Smooth muscle cell (in vitro differentiated cells): ENCODE data around the gene SEC24D. TPM values are rescaled to one million over a fixed set of nuclear protein-coding genes. Genes with fewer than 3 reads are reported as not detected.

Experiments used
- DNase-seq: peaks from one replicate; lab custom pipeline; 2025; ENCODE audit not compliant: unreplicated experiment; lab: John Stamatoyannopoulos, UW
- H2AFZ ChIP-seq: fragments of 200-600 bp; sonication (generic); 2 replicates; pipeline ENCODE4 v1.6.0; 2016; ENCODE audit warnings: antibody characterized with exemption, low read depth, mild to moderate bottlenecking
- H3F3A ChIP-seq: fragments of 200-600 bp; sonication (generic); 2 replicates; pipeline ENCODE4 v1.6.0; 2017; ENCODE audit warnings: antibody characterized with exemption, low read depth
- H3K27ac ChIP-seq: fragments of 200-600 bp; sonication (generic); 2 replicates; pipeline ENCODE4 v1.5.1; 2016; ENCODE audit warnings: low read depth, mild to moderate bottlenecking
- H3K27me3 ChIP-seq: fragments of 200-600 bp; sonication (generic); 2 replicates; pipeline ENCODE4 v1.6.1; 2016; ENCODE audit warnings: low read depth, mild to moderate bottlenecking
- H3K36me3 ChIP-seq: fragments of 200-600 bp; sonication (generic); 2 replicates; pipeline ENCODE4 v1.5.1; 2016; ENCODE audit warnings: low read depth
- H3K4me1 ChIP-seq: fragments of 200-600 bp; sonication (generic); 2 replicates; pipeline ENCODE4 v1.5.1; 2016; ENCODE audit warnings: low read depth
- H3K4me2 ChIP-seq: fragments of 200-600 bp; sonication (generic); 2 replicates; pipeline ENCODE4 v1.6.0; 2016; ENCODE audit warnings: mild to moderate bottlenecking
- H3K4me3 ChIP-seq: fragments of 200-600 bp; sonication (generic); 2 replicates; pipeline ENCODE4 v1.5.1; 2016; ENCODE audit warnings: mild to moderate bottlenecking
- H3K79me2 ChIP-seq: fragments of 200-600 bp; sonication (generic); 2 replicates; pipeline ENCODE4 v1.6.0; 2016; ENCODE audit warnings: low read depth, mild to moderate bottlenecking
- H3K9ac ChIP-seq: fragments of 200-600 bp; sonication (generic); 2 replicates; pipeline ENCODE4 v1.6.0; 2016; ENCODE audit warnings: low read depth
- H3K9me3 ChIP-seq: fragments of 200-600 bp; sonication (generic); replicated peaks from 2 replicates; pipeline ENCODE4 v1.5.1; 2016; ENCODE audit warnings: low read depth
- H4K20me1 ChIP-seq: fragments of 200-600 bp; sonication (generic); 2 replicates; pipeline ENCODE4 v1.6.0; 2016; ENCODE audit warnings: low read depth
- CTCF ChIP-seq: fragments of 200-600 bp; sonication (generic); IDR thresholded peaks from 2 replicates; pipeline ENCODE4 v1.5.1; 2017; ENCODE audit warnings: borderline replicate concordance, mild to moderate bottlenecking, antibody characterized with exemption; ENCODE audit not compliant: insufficient read depth, poor library complexity, severe bottlenecking
- WGBS: methylation state at CpG from one replicate; pipeline ENCODE4 v1.1.7; 2016; ENCODE audit warnings: low lambda C conversion rate; 5-methylcytosine and 5-hydroxymethylcytosine counted together
- polyA plus RNA-seq: library from polyadenylated mRNA; unstranded; fragments of >200 nt; fragmentation: Nextera tagmentation; extraction: Ambion mirVana; gene quantifications from 2 replicates; pipeline ENCODE4 v1.2.1, GENCODE V29; 2016
- total RNA-seq: library from RNA; depleted of rRNA; stranded (reverse); fragments of >200 nt; gene quantifications from 2 replicates; pipeline ENCODE4 v1.2.3, GENCODE V29; 2014

The SEC24D gene
- total and polyA plus RNA-seq, 2 experiments from 2014 or later, result 163 to 237 TPM

GRCh38 chr4:118741301-118741855, 94.5 kb downstream of the SEC24D start:
- Histone ChIP-seq H3K9ac (no peak overlapping the region), H3K4me1 (no peaks in the 10 kb centered on the region), H3K4me3 (no peak overlapping the region), H3K36me3 (peaks cover 53% of the 10 kb centered on the region), H3F3A (peaks cover 26% of the 10 kb centered on the region), H3K4me2 (no peak overlapping the region), H3K9me3 (no peaks in the 10 kb centered on the region), H3K27ac (peak overlapping the region; percentile 82), H3K27me3 (no peaks in the 10 kb centered on the region), H2AFZ (no peak overlapping the region), H3K79me2 (peaks cover 3% of the 10 kb centered on the region), H4K20me1 (peaks cover 85% of the 10 kb centered on the region)
- no peak for TF ChIP-seq CTCF
- DNase-seq, result no peak
- WGBS, result 67% methylated on average over 6 of the region's 6 CpGs

- H3K27me3 ChIP-seq, result no peaks in the 10 kb centered on the region
- peak overlapping the region; percentile 82 for H3K27ac ChIP-seq
- TF ChIP-seq CTCF, result peak; percentile 56
- no peak overlapping the region for H2AFZ ChIP-seq
- WGBS, result 73% methylated on average over 5 of the region's 5 CpGs
- peaks cover 24% of the 10 kb centered on the region for H3F3A ChIP-seq
- H4K20me1 ChIP-seq, result peaks cover 86% of the 10 kb centered on the region
- peaks cover 3% of the 10 kb centered on the region for H3K79me2 ChIP-seq
- no peaks in the 10 kb centered on the region for H3K9me3 ChIP-seq
- no peaks in the 10 kb centered on the region for H3K4me1 ChIP-seq
- DNase-seq, result no peak
- H3K4me2 ChIP-seq, result no peak overlapping the region
- peaks cover 53% of the 10 kb centered on the region for H3K36me3 ChIP-seq
- H3K4me3 ChIP-seq, result no peak overlapping the region
- no peak overlapping the region for H3K9ac ChIP-seq
Observed at GRCh38 chr4:118740869-118741268, 95.1 kb downstream of the SEC24D start.

GRCh38 chr4:118739022-118739713, 96.8 kb downstream of the SEC24D start:
- Histone ChIP-seq H3K79me2 (peaks cover 9% of the 10 kb centered on the region), H4K20me1 (peaks cover 81% of the 10 kb centered on the region), H3K4me2 (no peak overlapping the region), H3K27me3 (no peaks in the 10 kb centered on the region), H2AFZ (no peak overlapping the region), H3F3A (peaks cover 13% of the 10 kb centered on the region), H3K4me3 (no peak overlapping the region), H3K36me3 (peaks cover 51% of the 10 kb centered on the region), H3K27ac (peak overlapping the region; percentile 8), H3K4me1 (no peaks in the 10 kb centered on the region), H3K9ac (no peak overlapping the region), H3K9me3 (no peaks in the 10 kb centered on the region)
- 97% methylated on average over 2 of the region's 2 CpGs for WGBS
- DNase-seq, result no peak
- no peak for TF ChIP-seq CTCF
